Adipose tissue (tissue), 3 donors: ENCODE data around the gene SMIM17. TPM values are rescaled to one million over a fixed set of nuclear protein-coding genes. Genes with fewer than 3 reads are reported as not detected.

ENCODE experiments used
- H3K27ac ChIP-seq: one replicate; pipeline ENCODE4 v1.5.1; 2013; ENCODE audit warnings: low read depth, low read length
- WGBS, 3 donors: extraction: QIAGEN DNeasy Blood & Tissue Kit; methylation state at CpG; one replicate each; pipeline ENCODE4 v1.1.7; 2013; 5-methylcytosine and 5-hydroxymethylcytosine counted together
- polyA plus RNA-seq, 3 donors: library from polyadenylated mRNA; stranded (reverse); fragments of 200-250 nt; gene quantifications; one replicate each; pipeline ENCODE4 v1.2.3, GENCODE V29; 2013
- donor health status: healthy with polysubstance abuse.
- donor health status: Bipolar disorder and iron deficiency.
- donor health status: healthy.

Gene SMIM17
- under 1 TPM in 2 of 3 donors, not detected in 1; 0.07 to 0.43 TPM for polyA plus RNA-seq

GRCh38 chr19:56642711-56643459 lies at the start of gene SMIM17:
Gene SMIM17, plus strand, starts transcription at chr19:56643159. Its CDS starts 2,509 bp downstream, at chr19:56645668.
- no peak within 1 kb of the TSS for H3K27ac ChIP-seq
- 7 to 14% (median 10%) methylated on average over 53 to 59 of the region's 60 CpGs for WGBS, 3 donors

- H3K27ac ChIP-seq, result no peak overlapping the region
- 56 to 63% (median 59%) methylated on average over 4 of the region's 4 CpGs for WGBS, 3 donors
Measured at GRCh38 chr19:56594446-56594782, 48.5 kb upstream of the SMIM17 start.

GRCh38 chr19:56594783-56595547 lies 48.0 kb upstream of the SMIM17 start, which contains the start of gene ZNF71:
Gene ZNF71, plus strand, starts transcription at chr19:56595302. Its CDS starts 6,257 bp downstream, at chr19:56601559.
- WGBS, 3 donors, result 1 to 2% (median 1%) methylated on average over 50 to 52 of the region's 52 CpGs
- no peak within 1 kb of the TSS for H3K27ac ChIP-seq

GRCh38 chr19:56595548-56595899 lies 47.4 kb upstream of the SMIM17 start:
- WGBS, 3 donors, result 0 to 6% (median 1%) methylated on average over 4 of the region's 4 CpGs
- no peak overlapping the region for H3K27ac ChIP-seq

- H3K27ac ChIP-seq, result no peak overlapping the region
- 58 to 81% (median 80%) methylated on average over 4 of the region's 4 CpGs for WGBS, 3 donors
Measured at GRCh38 chr19:56596676-56597075, 46.3 kb upstream of the SMIM17 start.

- H3K27ac ChIP-seq, result no peak overlapping the region
- WGBS, 3 donors, result 77 to 94% (median 89%) methylated on average over 4 of the region's 4 CpGs
Measured at GRCh38 chr19:56597696-56598095, 45.3 kb upstream of the SMIM17 start.

- WGBS, 3 donors, result 92 to 93% (median 93%) methylated on average over 3 of the region's 3 CpGs
- H3K27ac ChIP-seq, result no peak overlapping the region
Measured at GRCh38 chr19:56601375-56601774, 41.6 kb upstream of the SMIM17 start.

- H3K27ac ChIP-seq, result no peak overlapping the region
- 78 to 85% (median 79%) methylated on average over 6 of the region's 6 CpGs for WGBS, 3 donors
Measured at GRCh38 chr19:56603829-56604228, 39.1 kb upstream of the SMIM17 start.

- H3K27ac ChIP-seq, result no peak overlapping the region
- WGBS, 3 donors, result 78 to 88% (median 81%) methylated on average over 8 of the region's 8 CpGs
Measured at GRCh38 chr19:56608274-56608964, 34.5 kb upstream of the SMIM17 start.

- no peak overlapping the region for H3K27ac ChIP-seq
- WGBS, 3 donors, result 44 to 85% (median 78%) methylated on average over 8 of the region's 8 CpGs
Measured at GRCh38 chr19:56611288-56611687, 31.7 kb upstream of the SMIM17 start.

- no peak overlapping the region for H3K27ac ChIP-seq
- WGBS, 3 donors, result 82 to 94% (median 92%) methylated on average over 2 of the region's 2 CpGs
Measured at GRCh38 chr19:56612737-56613136, 30.2 kb upstream of the SMIM17 start.

- no peak overlapping the region for H3K27ac ChIP-seq
- 78 to 87% (median 81%) methylated on average over 5 of the region's 5 CpGs for WGBS, 3 donors
Measured at GRCh38 chr19:56613639-56614038, 29.3 kb upstream of the SMIM17 start.

- 93 to 95% (median 94%) methylated on average over 8 of the region's 8 CpGs for WGBS, 3 donors
- no peak overlapping the region for H3K27ac ChIP-seq
Measured at GRCh38 chr19:56617531-56617930, 25.4 kb upstream of the SMIM17 start.

GRCh38 chr19:56619121-56619520 lies 23.8 kb upstream of the SMIM17 start:
- no peak overlapping the region for H3K27ac ChIP-seq
- WGBS, 3 donors, result 71 to 87% (median 80%) methylated on average over 8 of the region's 8 CpGs

GRCh38 chr19:56622374-56622773 lies 20.6 kb upstream of the SMIM17 start:
- WGBS, 3 donors, result 92 to 94% (median 94%) methylated on average over 37 of the region's 37 CpGs

GRCh38 chr19:56623006-56623405 lies 20.0 kb upstream of the SMIM17 start:
- 74 to 90% (median 87%) methylated on average over 9 of the region's 9 CpGs for WGBS, 3 donors
- H3K27ac ChIP-seq, result no peak overlapping the region

More at GRCh38 chr19:56622374-56622773, 20.6 kb upstream of the SMIM17 start:
- H3K27ac ChIP-seq, result no peak overlapping the region

GRCh38 chr19:56625708-56626107 lies 17.3 kb upstream of the SMIM17 start:
- H3K27ac ChIP-seq, result no peak overlapping the region
- WGBS, 3 donors, result 93 to 96% (median 94%) methylated on average over 9 of the region's 9 CpGs

- H3K27ac ChIP-seq, result no peak overlapping the region
- 14 to 20% (median 16%) methylated on average over 1 of the region's 1 CpG for WGBS, 3 donors
Measured at GRCh38 chr19:56633021-56633420, 9.9 kb upstream of the SMIM17 start.

GRCh38 chr19:56637976-56638555 lies 4.9 kb upstream of the SMIM17 start:
- WGBS, 3 donors, result 7 to 12% (median 11%) methylated on average over 21 of the region's 21 CpGs
- H3K27ac ChIP-seq, result no peak overlapping the region
